Measurements from ENCODE around the gene WWOX.

DNA sequence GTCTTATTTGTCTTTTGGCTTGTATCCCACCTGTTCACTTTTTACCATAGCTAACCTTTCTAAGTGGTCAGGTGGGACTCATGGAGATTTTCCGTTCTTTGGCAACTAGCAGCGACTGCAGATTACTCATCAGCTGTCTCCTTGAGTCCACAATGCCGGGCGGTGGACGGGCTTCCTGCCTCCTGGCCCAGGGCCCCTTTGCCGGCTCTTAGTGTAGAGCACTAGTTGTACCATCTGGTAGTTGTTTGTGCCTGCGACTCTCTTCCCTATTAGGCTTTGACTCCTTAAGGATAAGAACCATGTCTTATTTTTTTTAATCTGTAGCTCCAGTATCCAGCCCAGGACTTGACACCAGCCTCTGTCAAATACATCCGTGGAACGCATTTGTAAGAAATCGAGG, 399.9 kb downstream of the WWOX start:
- TF ChIP-seq EZH2phosphoT487 (IDR thresholded peaks at IDR 0.05; ENCODE audit: low read depth, severe bottlenecking, unreplicated experiment): no peak
- no peak for TF ChIP-seq EZH2 (IDR thresholded peaks at IDR 0.05; ENCODE audit: borderline replicate concordance)
- TF ChIP-seq, protein P1, sequence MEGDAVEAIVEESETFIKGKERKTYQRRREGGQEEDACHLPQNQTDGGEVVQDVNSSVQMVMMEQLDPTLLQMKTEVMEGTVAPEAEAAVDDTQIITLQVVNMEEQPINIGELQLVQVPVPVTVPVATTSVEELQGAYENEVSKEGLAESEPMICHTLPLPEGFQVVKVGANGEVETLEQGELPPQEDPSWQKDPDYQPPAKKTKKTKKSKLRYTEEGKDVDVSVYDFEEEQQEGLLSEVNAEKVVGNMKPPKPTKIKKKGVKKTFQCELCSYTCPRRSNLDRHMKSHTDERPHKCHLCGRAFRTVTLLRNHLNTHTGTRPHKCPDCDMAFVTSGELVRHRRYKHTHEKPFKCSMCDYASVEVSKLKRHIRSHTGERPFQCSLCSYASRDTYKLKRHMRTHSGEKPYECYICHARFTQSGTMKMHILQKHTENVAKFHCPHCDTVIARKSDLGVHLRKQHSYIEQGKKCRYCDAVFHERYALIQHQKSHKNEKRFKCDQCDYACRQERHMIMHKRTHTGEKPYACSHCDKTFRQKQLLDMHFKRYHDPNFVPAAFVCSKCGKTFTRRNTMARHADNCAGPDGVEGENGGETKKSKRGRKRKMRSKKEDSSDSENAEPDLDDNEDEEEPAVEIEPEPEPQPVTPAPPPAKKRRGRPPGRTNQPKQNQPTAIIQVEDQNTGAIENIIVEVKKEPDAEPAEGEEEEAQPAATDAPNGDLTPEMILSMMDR (IDR thresholded peaks at IDR 0.05; ENCODE audit: poor library complexity): no peak

Data from hepatocyte (in vitro differentiated cells).